K562 (cell line): ENCODE results near the gene C16orf90. TPM values are rescaled to one million over a fixed set of nuclear protein-coding genes. Genes with fewer than 3 reads are reported as not detected.
A peak's percentile ranks its signal among the peaks of the same experiment; 100 is the strongest.

ENCODE experiments used
- EGR1 ChIP-seq: fragments of 450-650 bp; conservative IDR thresholded peaks from 2 replicates; pipeline ENCODE4 v1.6.1; 2017; ENCODE audit warnings: mild to moderate bottlenecking
- FOXM1 ChIP-seq, 2 experiments: fragments of 450-650 bp in 1 of 2; sonication (generic) in 1 of 2; formaldehyde crosslinking in 1 of 2; IDR thresholded peaks; 2 replicates each; pipeline versions ENCODE4 v1.6.1 to v1.9.0; 2017 to 2022; ENCODE audit warnings: low read depth in 2 of 2, mild to moderate bottlenecking in 2 of 2, missing genetic modification reagents in 1 of 2, moderate library complexity in 1 of 2
- HMG20B ChIP-seq: fragments of 250-450 bp; sonication (Bioruptor Pico); IDR thresholded peaks from 2 replicates; pipeline ENCODE4 v1.5.0; 2021; ENCODE audit warnings: mild to moderate bottlenecking
- ILF3 ChIP-seq: fragments of 450-650 bp; IDR thresholded peaks from 2 replicates; pipeline ENCODE4 v1.6.1; 2018; ENCODE audit warnings: antibody characterized with exemption, mild to moderate bottlenecking, moderate library complexity, borderline replicate concordance
- POU5F1 ChIP-seq: fragments of 150-350 bp; IDR thresholded peaks from 2 replicates; pipeline ENCODE4 v1.6.1; 2014; ENCODE audit warnings: borderline replicate concordance, low read length, low read depth, mild to moderate bottlenecking; ENCODE audit not compliant: partially characterized antibody
- SRSF9 ChIP-seq: fragments of 200-400 bp; formaldehyde crosslinking; IDR thresholded peaks from 2 replicates; pipeline ENCODE4 v1.6.1; 2017; ENCODE audit warnings: low read depth, low read length, borderline replicate concordance
- ZNF668 ChIP-seq: fragments of 250-450 bp; sonication (Bioruptor Pico); IDR thresholded peaks from 2 replicates; pipeline ENCODE4 v1.8.0; 2022; ENCODE audit warnings: mild to moderate bottlenecking, inconsistent platforms
- ZNF717 ChIP-seq: fragments of 250-450 bp; sonication (Bioruptor Pico); IDR thresholded peaks from 2 replicates; pipeline ENCODE4 v1.5.0; 2021
- polyA plus RNA-seq, 8 experiments: library from polyadenylated mRNA; depleted of rRNA in 4 of 8; stranded (reverse) in 5 of 8; unstranded in 3 of 8; fragments of >200 nt; fragmentation: Nextera tagmentation in 2 of 8; fragmentation: Illumina TruSeq in 1 of 8; extraction: Ambion mirVana in 2 of 8; extraction: Trizol in 1 of 8; gene quantifications; 2 replicates each; pipeline versions ENCODE4 v1.2.1 to v1.2.3, GENCODE V29; 2011 to 2014; ENCODE audit warnings: inconsistent platforms in 1 of 8, missing spikeins in 1 of 8
- total RNA-seq, 7 experiments: library from RNA; depleted of rRNA in 6 of 7; stranded (reverse); fragments of >200 nt in 6 of 7; fragmentation: Illumina TruSeq in 2 of 7; extraction: Trizol in 2 of 7; gene quantifications; 2 replicates each; pipeline versions ENCODE4 v1.2.1 to v1.2.3, GENCODE V29; 2011 to 2021; ENCODE audit warnings: low replicate concordance in 1 of 7
- TF ChIP-seq, protein P1 (sequence below), 2 experiments: fragments of 450-650 bp; IDR thresholded peaks; 2 replicates each; pipeline ENCODE4 v1.6.1; 2018; ENCODE audit warnings: mild to moderate bottlenecking in 2 of 2, low read depth in 1 of 2; ENCODE audit not compliant: partially characterized antibody in 2 of 2
- TF ChIP-seq, protein P2 (sequence below): fragments of 200-400 bp; formaldehyde crosslinking; IDR thresholded peaks from 2 replicates; pipeline ENCODE4 v1.6.1; 2017; ENCODE audit warnings: mild to moderate bottlenecking, low read depth, low read length, moderate library complexity
- TF ChIP-seq, protein P3 (sequence below): sonication (generic); formaldehyde crosslinking; IDR thresholded peaks from 2 replicates; pipeline ENCODE4 v1.8.1; 2023; ENCODE audit warnings: mild to moderate bottlenecking, missing genetic modification reagents
- TF ChIP-seq, protein P4 (sequence below): fragments of 200-800 bp; sonication (Bioruptor generic); IDR thresholded peaks from 2 replicates; pipeline ENCODE4 v1.6.1; 2017; ENCODE audit warnings: missing genetic modification characterization, missing compliant biosample characterization
- TF ChIP-seq, protein P5 (sequence below): sonication (generic); formaldehyde crosslinking; IDR thresholded peaks from 2 replicates; pipeline ENCODE4 v1.8.0; 2022; ENCODE audit warnings: mild to moderate bottlenecking, missing genetic modification reagents, borderline replicate concordance

C16orf90 gene
- total and polyA plus RNA-seq, 9 of the 15 experiments (the other 6 are each of a cell fraction or from before 2014, with no cell fraction given), result not detected

DNA sequence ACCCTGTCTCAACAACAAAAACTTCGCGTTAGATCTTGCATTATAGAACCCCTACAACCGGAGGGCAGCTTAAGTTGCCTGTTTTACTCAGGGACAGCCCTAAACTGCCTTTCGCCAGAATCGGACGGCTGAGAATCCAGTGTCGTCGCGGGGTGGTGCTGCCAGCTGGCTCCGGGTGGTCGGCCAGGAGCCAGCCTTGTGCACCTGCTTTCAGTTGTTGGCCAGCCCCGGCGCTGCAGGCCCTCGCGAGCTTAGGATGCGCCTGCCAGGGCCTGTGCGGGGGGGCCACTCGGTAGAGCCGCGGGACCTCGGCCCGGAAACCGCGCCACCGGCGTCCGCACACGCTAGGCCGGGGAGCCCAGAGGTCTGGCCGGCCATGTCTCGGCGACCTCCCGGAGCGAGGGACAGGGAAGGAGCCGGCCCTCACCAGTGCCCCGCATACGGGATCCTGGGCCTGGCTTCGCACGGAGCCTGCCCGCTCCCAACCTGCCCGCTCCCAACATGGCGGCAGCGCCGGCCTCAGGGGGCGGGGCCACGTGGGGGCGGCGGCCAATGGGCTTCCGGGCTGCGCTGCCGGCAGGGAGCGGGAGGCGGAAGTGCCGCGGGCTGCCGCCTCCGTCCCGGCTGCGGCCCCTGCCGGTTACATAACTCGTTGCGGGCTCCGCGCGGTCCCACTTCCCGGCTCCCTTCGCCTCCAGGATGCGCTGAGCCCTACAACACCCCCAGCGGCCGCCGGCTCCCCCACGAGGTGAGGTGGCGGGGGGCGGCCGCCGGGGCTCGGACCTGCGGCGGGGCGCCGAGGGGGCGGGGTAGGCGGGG, 37.6 kb downstream of the C16orf90 start (continued):
- TF ChIP-seq, protein P1, sequence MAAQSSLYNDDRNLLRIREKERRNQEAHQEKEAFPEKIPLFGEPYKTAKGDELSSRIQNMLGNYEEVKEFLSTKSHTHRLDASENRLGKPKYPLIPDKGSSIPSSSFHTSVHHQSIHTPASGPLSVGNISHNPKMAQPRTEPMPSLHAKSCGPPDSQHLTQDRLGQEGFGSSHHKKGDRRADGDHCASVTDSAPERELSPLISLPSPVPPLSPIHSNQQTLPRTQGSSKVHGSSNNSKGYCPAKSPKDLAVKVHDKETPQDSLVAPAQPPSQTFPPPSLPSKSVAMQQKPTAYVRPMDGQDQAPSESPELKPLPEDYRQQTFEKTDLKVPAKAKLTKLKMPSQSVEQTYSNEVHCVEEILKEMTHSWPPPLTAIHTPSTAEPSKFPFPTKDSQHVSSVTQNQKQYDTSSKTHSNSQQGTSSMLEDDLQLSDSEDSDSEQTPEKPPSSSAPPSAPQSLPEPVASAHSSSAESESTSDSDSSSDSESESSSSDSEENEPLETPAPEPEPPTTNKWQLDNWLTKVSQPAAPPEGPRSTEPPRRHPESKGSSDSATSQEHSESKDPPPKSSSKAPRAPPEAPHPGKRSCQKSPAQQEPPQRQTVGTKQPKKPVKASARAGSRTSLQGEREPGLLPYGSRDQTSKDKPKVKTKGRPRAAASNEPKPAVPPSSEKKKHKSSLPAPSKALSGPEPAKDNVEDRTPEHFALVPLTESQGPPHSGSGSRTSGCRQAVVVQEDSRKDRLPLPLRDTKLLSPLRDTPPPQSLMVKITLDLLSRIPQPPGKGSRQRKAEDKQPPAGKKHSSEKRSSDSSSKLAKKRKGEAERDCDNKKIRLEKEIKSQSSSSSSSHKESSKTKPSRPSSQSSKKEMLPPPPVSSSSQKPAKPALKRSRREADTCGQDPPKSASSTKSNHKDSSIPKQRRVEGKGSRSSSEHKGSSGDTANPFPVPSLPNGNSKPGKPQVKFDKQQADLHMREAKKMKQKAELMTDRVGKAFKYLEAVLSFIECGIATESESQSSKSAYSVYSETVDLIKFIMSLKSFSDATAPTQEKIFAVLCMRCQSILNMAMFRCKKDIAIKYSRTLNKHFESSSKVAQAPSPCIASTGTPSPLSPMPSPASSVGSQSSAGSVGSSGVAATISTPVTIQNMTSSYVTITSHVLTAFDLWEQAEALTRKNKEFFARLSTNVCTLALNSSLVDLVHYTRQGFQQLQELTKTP (IDR thresholded peaks at IDR 0.05; ENCODE audit: low read depth in 1 of 2, partially characterized antibody in 2 of 2), result no peak
- TF ChIP-seq ZNF668 (CRISPR knock-in tag), result no peak
- TF ChIP-seq SRSF9, result no peak
- TF ChIP-seq FOXM1 (IDR thresholded peaks at IDR 0.05; ENCODE audit: low read depth), result no peak
- no peak for TF ChIP-seq FOXM1 (CRISPR knock-in tag; IDR thresholded peaks at IDR 0.05; ENCODE audit: low read depth)
- TF ChIP-seq, protein P2, sequence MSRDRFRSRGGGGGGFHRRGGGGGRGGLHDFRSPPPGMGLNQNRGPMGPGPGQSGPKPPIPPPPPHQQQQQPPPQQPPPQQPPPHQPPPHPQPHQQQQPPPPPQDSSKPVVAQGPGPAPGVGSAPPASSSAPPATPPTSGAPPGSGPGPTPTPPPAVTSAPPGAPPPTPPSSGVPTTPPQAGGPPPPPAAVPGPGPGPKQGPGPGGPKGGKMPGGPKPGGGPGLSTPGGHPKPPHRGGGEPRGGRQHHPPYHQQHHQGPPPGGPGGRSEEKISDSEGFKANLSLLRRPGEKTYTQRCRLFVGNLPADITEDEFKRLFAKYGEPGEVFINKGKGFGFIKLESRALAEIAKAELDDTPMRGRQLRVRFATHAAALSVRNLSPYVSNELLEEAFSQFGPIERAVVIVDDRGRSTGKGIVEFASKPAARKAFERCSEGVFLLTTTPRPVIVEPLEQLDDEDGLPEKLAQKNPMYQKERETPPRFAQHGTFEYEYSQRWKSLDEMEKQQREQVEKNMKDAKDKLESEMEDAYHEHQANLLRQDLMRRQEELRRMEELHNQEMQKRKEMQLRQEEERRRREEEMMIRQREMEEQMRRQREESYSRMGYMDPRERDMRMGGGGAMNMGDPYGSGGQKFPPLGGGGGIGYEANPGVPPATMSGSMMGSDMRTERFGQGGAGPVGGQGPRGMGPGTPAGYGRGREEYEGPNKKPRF, result no peak
- TF ChIP-seq ZNF717 (CRISPR knock-in tag), result no peak
- TF ChIP-seq, protein P3, sequence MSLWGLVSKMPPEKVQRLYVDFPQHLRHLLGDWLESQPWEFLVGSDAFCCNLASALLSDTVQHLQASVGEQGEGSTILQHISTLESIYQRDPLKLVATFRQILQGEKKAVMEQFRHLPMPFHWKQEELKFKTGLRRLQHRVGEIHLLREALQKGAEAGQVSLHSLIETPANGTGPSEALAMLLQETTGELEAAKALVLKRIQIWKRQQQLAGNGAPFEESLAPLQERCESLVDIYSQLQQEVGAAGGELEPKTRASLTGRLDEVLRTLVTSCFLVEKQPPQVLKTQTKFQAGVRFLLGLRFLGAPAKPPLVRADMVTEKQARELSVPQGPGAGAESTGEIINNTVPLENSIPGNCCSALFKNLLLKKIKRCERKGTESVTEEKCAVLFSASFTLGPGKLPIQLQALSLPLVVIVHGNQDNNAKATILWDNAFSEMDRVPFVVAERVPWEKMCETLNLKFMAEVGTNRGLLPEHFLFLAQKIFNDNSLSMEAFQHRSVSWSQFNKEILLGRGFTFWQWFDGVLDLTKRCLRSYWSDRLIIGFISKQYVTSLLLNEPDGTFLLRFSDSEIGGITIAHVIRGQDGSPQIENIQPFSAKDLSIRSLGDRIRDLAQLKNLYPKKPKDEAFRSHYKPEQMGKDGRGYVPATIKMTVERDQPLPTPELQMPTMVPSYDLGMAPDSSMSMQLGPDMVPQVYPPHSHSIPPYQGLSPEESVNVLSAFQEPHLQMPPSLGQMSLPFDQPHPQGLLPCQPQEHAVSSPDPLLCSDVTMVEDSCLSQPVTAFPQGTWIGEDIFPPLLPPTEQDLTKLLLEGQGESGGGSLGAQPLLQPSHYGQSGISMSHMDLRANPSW (CRISPR knock-in tag), result no peak
- no peak for TF ChIP-seq POU5F1
- TF ChIP-seq, protein P4, sequence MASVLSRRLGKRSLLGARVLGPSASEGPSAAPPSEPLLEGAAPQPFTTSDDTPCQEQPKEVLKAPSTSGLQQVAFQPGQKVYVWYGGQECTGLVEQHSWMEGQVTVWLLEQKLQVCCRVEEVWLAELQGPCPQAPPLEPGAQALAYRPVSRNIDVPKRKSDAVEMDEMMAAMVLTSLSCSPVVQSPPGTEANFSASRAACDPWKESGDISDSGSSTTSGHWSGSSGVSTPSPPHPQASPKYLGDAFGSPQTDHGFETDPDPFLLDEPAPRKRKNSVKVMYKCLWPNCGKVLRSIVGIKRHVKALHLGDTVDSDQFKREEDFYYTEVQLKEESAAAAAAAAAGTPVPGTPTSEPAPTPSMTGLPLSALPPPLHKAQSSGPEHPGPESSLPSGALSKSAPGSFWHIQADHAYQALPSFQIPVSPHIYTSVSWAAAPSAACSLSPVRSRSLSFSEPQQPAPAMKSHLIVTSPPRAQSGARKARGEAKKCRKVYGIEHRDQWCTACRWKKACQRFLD (CRISPR knock-in tag), result no peak
- TF ChIP-seq EGR1, result peak; percentile 74
- TF ChIP-seq, protein P5, sequence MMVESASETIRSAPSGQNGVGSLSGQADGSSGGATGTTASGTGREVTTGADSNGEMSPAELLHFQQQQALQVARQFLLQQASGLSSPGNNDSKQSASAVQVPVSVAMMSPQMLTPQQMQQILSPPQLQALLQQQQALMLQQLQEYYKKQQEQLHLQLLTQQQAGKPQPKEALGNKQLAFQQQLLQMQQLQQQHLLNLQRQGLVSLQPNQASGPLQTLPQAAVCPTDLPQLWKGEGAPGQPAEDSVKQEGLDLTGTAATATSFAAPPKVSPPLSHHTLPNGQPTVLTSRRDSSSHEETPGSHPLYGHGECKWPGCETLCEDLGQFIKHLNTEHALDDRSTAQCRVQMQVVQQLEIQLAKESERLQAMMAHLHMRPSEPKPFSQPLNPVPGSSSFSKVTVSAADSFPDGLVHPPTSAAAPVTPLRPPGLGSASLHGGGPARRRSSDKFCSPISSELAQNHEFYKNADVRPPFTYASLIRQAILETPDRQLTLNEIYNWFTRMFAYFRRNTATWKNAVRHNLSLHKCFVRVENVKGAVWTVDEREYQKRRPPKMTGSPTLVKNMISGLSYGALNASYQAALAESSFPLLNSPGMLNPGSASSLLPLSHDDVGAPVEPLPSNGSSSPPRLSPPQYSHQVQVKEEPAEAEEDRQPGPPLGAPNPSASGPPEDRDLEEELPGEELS, result no peak
- TF ChIP-seq HMG20B (CRISPR knock-in tag), result no peak
- no peak for TF ChIP-seq ILF3
